SKM-1 treated with dmso at 0.1 percent for 144 hours (cell line): ENCODE measurements around the gene SLC16A1.
"Not testable (repeated sequence)": the region's sequence is repeated elsewhere in the genome, so short reads cannot be mapped to it uniquely, and the experiment has no call there.

ENCODE experiments used
- DNase-seq: peaks from one replicate; lab custom pipeline; 2025; ENCODE audit not compliant: unreplicated experiment; lab: John Stamatoyannopoulos, UW

The SLC16A1 gene, protein sequence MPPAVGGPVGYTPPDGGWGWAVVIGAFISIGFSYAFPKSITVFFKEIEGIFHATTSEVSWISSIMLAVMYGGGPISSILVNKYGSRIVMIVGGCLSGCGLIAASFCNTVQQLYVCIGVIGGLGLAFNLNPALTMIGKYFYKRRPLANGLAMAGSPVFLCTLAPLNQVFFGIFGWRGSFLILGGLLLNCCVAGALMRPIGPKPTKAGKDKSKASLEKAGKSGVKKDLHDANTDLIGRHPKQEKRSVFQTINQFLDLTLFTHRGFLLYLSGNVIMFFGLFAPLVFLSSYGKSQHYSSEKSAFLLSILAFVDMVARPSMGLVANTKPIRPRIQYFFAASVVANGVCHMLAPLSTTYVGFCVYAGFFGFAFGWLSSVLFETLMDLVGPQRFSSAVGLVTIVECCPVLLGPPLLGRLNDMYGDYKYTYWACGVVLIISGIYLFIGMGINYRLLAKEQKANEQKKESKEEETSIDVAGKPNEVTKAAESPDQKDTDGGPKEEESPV

GRCh38 chr1:112955773-112956543, at the start of gene SLC16A1:
TSS of gene SLC16A1 (minus strand) at chr1:112956196. CDS start at chr1:112929308, 26,888 bp downstream.
- DNase-seq, result peak; percentile 91

DNA sequence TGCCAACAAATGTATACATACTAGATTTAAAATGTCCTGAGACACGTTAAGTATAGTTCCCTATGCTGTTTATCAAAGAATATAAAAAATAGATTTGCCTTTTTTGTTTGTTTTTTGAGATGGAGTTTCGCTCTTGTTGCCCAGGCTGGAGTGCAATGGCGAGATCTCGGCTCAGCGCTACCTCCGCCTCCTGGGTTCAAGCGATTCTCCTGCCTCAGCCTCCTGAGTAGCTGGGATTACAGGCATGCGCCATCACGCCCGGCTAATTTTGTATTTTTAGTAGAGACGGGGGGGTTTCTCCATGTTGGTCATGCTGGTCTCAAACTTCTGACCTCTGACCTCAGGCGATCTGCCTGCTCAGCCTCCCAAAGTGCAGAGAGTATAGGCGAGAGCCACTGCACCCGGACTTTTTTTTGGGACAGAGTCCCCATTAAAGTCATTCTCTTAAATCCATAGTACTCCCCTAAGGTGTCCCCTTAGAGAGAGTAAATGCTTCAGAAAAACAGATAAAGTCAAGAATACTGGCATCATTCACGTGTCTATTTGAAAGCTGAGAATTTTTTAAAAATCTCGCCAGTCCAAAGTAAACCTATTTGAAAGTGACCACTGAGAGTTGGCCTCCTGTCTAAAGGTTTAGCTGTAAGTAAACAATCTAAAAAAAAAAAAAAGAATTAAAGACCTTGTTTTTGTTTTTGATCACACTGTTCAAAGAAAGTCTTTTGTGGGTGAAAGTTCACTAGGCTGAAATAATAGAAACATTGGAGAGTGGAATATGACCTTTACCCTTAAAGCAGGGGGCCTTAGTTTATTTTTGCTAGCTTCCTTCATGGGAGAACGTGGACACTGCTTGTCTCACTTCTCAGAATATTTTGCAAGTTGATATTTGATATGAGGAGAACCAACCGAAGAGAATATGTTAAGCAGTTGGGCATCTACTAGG, 48.0 kb upstream of the SLC16A1 start:
- DNase-seq, result no peak

GRCh38 chr1:113002297-113002696, 46.3 kb upstream of the SLC16A1 start:
- no peak for DNase-seq

GRCh38 chr1:112998592-112999235, 42.7 kb upstream of the SLC16A1 start:
- no peak for DNase-seq

DNA sequence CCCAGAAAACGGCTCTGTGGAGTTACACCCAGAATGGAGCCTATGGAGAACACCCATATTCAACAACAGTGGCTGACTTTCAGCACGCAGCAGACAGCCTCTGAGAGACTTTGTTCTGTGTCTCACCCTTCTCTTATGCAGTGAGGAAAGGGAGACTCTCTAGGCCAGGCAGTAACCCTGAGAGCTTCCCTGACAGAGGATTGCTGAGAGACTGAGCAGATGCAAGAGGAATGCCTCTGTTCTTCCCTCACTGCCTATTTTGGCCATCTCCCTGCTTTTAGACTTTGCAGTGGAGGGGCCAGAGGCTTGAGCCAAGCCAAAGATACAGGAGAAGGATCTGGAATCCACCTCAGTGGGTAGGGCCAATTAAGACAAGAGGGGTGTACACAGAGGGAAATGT, 41.8 kb upstream of the SLC16A1 start:
- no peak for DNase-seq

- no peak for DNase-seq
These were observed 39.9 kb upstream of the SLC16A1 start for GRCh38 chr1:112995890-112996289.

DNA sequence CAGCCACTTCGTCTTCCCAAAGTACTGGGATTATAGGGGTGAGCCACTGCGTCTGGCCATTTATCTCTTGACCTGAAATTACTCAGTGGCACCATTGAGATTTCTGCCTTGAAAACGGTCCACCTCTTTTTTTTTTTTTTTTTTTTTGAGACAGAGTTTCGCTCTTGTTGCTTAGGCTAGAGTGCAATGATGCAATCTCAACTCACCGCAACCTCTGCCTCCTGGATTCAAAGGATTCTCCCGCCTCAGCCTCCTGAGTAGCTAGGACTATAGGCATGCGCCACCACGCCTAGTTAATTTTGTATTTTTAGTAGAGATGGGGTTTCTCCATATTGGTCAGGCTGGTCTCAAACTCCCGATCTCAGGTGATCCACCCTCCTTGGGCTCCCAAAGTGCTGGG, 39.0 kb upstream of the SLC16A1 start:
- not testable (repeated sequence) for DNase-seq

- DNase-seq, result no peak
These were observed 36.8 kb upstream of the SLC16A1 start for GRCh38 chr1:112992780-112993179.

- no peak for DNase-seq
These were observed 35.6 kb upstream of the SLC16A1 start for GRCh38 chr1:112991402-112992120.

DNA sequence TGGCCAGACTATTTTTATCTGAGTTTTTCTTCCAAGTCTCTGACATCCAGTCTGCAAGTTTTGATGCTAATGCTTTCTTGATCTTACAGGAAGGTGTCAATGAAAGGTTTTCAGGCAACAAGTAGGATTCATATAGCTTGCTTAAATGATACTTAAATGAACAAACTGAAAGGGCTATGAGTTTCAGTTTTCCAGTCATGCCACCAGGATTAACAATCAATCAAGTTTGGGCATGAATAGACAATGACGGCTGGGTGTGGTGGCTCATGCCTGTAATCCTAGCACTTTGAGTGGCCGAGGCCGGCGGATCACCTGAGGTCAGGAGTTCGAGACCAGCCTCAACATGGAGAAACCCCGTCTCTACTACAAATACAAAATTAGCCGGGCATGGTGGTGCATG, 34.3 kb upstream of the SLC16A1 start:
- DNase-seq, result no peak

- DNase-seq, result no peak
These were observed 32.4 kb upstream of the SLC16A1 start for GRCh38 chr1:112988367-112988766.

DNA sequence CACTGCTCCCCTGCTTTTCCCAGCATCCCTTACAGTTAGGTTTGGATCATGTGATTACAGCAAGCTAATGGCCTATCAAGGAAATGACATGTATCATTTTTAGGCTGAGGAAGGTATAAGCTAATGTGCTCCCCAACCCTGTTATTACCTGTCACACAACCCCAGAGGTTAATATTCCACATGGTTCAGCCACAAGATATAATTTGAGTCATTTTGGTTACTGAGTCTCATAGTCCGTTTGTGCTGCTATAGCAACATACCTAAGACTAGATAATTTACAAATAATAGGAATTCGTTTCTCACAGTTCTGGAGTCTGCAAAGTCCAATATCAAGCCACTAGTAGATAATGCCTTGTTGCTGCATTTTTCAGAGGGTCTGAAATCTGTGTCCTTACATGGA, 29.1 kb upstream of the SLC16A1 start:
- no peak for DNase-seq

GRCh38 chr1:112983537-112984131, 27.6 kb upstream of the SLC16A1 start:
- peak; percentile 30 for DNase-seq

DNA sequence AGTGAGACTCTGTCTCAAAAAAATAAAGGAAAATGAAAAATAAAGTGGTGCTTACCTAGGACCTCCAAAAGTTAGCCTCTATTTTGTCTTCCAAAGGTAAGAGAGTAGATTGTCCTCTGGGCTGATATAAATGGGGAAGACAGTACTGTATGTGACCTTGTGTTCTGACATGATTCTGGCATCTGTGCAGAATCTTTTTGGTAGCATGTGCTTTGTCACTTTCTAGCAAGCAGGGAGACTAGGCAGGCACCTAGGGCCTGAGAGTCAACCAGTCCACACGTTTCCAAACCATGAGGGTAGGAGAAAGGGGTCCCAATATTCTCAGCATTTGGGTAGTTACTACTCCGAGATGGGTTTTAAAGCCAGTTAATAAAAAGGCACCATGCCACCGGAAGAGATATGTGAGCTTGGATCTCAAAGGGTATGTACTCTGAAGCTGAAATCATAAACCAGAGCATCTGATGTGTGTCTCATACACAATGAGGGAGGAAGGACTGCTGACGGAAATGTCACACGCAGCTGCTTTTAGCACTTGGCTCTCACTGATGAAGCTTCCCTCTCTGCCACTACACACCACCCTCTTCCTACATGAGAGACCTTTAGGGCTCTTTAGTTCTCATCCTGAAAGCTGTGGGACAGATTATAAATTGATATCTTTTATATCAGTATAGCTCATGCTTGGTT, 27.0 kb upstream of the SLC16A1 start:
- DNase-seq, result no peak

GRCh38 chr1:112982328-112982727, 26.3 kb upstream of the SLC16A1 start:
- no peak for DNase-seq

GRCh38 chr1:112981834-112982233, 25.8 kb upstream of the SLC16A1 start:
- not testable (repeated sequence) for DNase-seq

DNA sequence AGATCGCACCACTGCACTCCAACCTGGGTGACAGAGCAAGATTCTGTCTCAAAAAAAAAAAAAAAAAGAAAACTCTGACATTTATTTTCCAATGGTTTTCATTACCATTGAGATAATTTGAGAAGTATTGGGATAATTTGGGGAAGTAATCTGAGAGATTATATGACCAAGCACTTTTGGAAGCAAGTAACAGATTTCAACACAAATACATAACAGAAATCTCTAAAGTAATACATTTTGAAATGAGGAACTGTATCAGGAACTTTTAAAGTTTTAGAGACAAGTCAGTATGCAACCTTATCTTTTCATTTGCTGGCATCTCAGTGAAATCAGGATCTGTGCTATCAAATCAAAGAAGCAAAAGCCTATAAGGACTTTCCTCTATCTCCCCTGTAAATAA, 25.4 kb upstream of the SLC16A1 start:
- DNase-seq, result peak; percentile 25

DNA sequence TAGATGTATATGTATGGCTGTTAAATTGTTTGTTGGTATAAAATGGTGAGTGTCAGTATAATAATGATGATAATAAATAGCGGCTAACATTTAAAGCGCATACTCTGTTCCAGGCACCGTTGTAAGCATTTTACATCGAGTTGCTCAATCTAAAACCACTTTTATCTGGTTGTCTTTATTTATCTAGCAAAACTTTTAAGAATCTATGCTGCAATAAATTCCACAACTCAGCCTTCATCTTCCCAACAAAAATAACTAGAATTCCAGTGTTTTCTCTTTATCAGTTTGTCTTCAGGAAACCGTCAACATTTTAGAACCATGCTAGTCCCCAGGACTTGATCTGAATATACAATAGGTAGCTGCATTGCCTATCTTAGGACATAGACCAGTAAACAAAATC, 19.3 kb upstream of the SLC16A1 start:
- DNase-seq, result no peak

DNA sequence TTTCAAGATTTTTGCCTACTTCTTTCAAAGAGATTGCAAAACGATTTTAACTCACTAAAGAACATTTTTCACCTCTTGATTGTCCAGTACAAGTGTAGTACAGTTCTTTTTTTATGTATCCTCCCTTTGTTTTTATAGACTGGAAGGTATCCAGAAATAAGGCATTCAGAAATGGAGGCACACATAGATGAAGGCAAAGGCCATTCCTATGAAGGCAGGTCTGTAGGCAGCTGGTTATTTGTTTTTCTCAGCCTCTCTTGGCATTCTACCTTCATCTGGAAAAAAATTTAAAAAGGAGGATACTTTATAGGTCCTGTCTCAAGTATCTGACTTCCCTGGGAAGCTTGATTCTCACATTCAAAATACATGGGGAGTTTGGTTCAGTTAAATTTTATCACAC, 18.6 kb upstream of the SLC16A1 start:
- DNase-seq, result no peak
